K562 (cell line): Measurements from ENCODE around the gene FCRL1. TPM values are rescaled to one million over a fixed set of nuclear protein-coding genes. Genes with fewer than 3 reads are reported as not detected.

ENCODE experiments used
- ATAC-seq: fragments of 200-7000 bp; cut with Tn5 transposase; 3 replicates; pipeline ENCODE4 v1.9.1; 2020; ENCODE audit warnings: moderate library complexity
- BruUV-seq: library from RNA; stranded (reverse); fragments of 400-500 nt; replicated peaks from 2 replicates; lab custom pipeline; 2021; lab: Mats Ljungman, UMichigan
- CTCF ChIA-PET: fragments of 300-600 bp; formaldehyde crosslinking; extraction: SDS; loops from one replicate; lab custom pipeline; 2021; ENCODE audit warnings: low intra/inter-chr PET ratio; lab: Yijun Ruan, JAX
- POLR2A ChIA-PET: fragments of 300-600, 350-650 bp; sonication (Branson Sonifier 250); formaldehyde crosslinking; extraction: SDS; loops from one replicate; lab custom pipeline; 2021; ENCODE audit warnings: antibody characterized with exemption, inconsistent platforms; lab: Yijun Ruan, JAX
- DNase-seq, 4 experiments: peaks; one replicate each; pipeline versions ENCODE4 v3.0.0 to v3.0.0-alpha.2; 2011 to 2018; ENCODE audit warnings: low spot score in 3 of 4, mixed read lengths in 3 of 4; ENCODE audit errors: extremely low read depth in 1 of 4
- FAIRE-seq: peaks from 2 replicates; lab custom pipeline; 2011; peaks lifted over from hg19 to GRCh38; lab: Jason Lieb, UNC
- H2AFZ ChIP-seq: 2 replicates; pipeline ENCODE4 v1.6.0; 2011; ENCODE audit warnings: low read depth, low read length, control low read depth, inconsistent platforms
- H3K27ac ChIP-seq: fragments of 200-600 bp; 3 replicates; pipeline ENCODE4 v1.8.0; 2011; ENCODE audit warnings: low read depth, mild to moderate bottlenecking, control low read depth, inconsistent platforms, low read length, moderate library complexity, mixed read lengths; ENCODE audit errors: extremely low read depth
- H3K27me3 ChIP-seq, 2 experiments: fragments of 300-600 bp in 1 of 2; 2 replicates in 1 of 2; 3 replicates in 1 of 2; pipeline versions ENCODE4 v1.6.0 to v1.8.0; 2011; ENCODE audit warnings: inconsistent platforms in 2 of 2, low read length in 2 of 2, mild to moderate bottlenecking in 1 of 2, mixed read lengths in 1 of 2, moderate library complexity in 1 of 2; ENCODE audit not compliant: control insufficient read depth in 2 of 2, insufficient read depth in 2 of 2
- H3K36me3 ChIP-seq: fragments of 300-600 bp; 3 replicates; pipeline ENCODE4 v1.8.0; 2011; ENCODE audit warnings: mild to moderate bottlenecking, low read length, inconsistent platforms; ENCODE audit not compliant: control insufficient read depth, insufficient read depth
- H3K4me1 ChIP-seq, 2 experiments: fragments of 200-600 bp in 1 of 2; replicated peaks in 1 of 2; 2 replicates in 1 of 2; 3 replicates in 1 of 2; pipeline versions ENCODE4 v1.5.1 to v1.8.0; 2011; ENCODE audit warnings: inconsistent platforms in 2 of 2, low read length in 2 of 2, mild to moderate bottlenecking in 1 of 2, mixed read lengths in 1 of 2, moderate library complexity in 1 of 2; ENCODE audit not compliant: control insufficient read depth in 2 of 2, insufficient read depth in 2 of 2
- H3K4me2 ChIP-seq: 2 replicates; pipeline ENCODE4 v1.6.1; 2011; ENCODE audit warnings: low read length, control low read depth, inconsistent platforms, mixed read lengths; ENCODE audit not compliant: insufficient read depth
- H3K4me3 ChIP-seq: fragments of 200-600 bp; sonication (generic), shearing (Covaris generic); 2 replicates; pipeline ENCODE4 v1.5.1; 2016; ENCODE audit warnings: control low read depth, inconsistent platforms
- H3K79me2 ChIP-seq: fragments of 200-600 bp; 3 replicates; pipeline ENCODE4 v1.8.0; 2011; ENCODE audit warnings: low read length, inconsistent platforms; ENCODE audit not compliant: control insufficient read depth, insufficient read depth
- H3K9ac ChIP-seq, 2 experiments: 2 replicates each; pipeline versions ENCODE4 v1.6.0 to v1.6.1; 2011; ENCODE audit warnings: low read depth in 2 of 2, low read length in 2 of 2, control low read depth in 1 of 2, inconsistent platforms in 1 of 2, mild to moderate bottlenecking in 1 of 2, mixed read lengths in 1 of 2; ENCODE audit not compliant: insufficient read depth in 1 of 2
- H3K9me1 ChIP-seq: one replicate; pipeline ENCODE4 v1.6.0; 2011; ENCODE audit warnings: inconsistent platforms, mild to moderate bottlenecking, low read length, moderate library complexity; ENCODE audit not compliant: control insufficient read depth, insufficient read depth
- H3K9me3 ChIP-seq: replicated peaks from 2 replicates; pipeline ENCODE4 v1.5.1; 2011; ENCODE audit warnings: low read depth, low read length, inconsistent platforms; ENCODE audit not compliant: control insufficient read depth, insufficient read depth
- H4K20me1 ChIP-seq: replicated peaks from 2 replicates; pipeline ENCODE4 v1.6.1; 2011; ENCODE audit warnings: low read length, inconsistent platforms, mixed read lengths; ENCODE audit not compliant: control insufficient read depth, insufficient read depth
- ADNP ChIP-seq: fragments of 200-800 bp; sonication (Bioruptor generic); IDR thresholded peaks from 2 replicates; pipeline ENCODE4 v1.6.1; 2016; ENCODE audit warnings: missing genetic modification characterization, missing compliant biosample characterization
- ASH1L ChIP-seq: fragments of 450-650 bp; IDR thresholded peaks from 2 replicates; pipeline ENCODE4 v1.6.1; 2018; ENCODE audit warnings: borderline replicate concordance, mild to moderate bottlenecking, low read depth; ENCODE audit not compliant: partially characterized antibody
- BCOR ChIP-seq: fragments of 450-650 bp; IDR thresholded peaks from 2 replicates; pipeline ENCODE4 v1.6.1; 2016
- CEBPG ChIP-seq, 3 experiments: fragments of 200-800 bp in 1 of 3; sonication (Bioruptor generic) in 1 of 3; sonication (generic) in 1 of 3; formaldehyde crosslinking in 1 of 3; IDR thresholded peaks in 2 of 3; conservative IDR thresholded peaks in 1 of 3; 2 replicates each; pipeline versions ENCODE4 v1.6.1 to v1.8.0; 2016 to 2022; ENCODE audit warnings: missing compliant biosample characterization in 2 of 3, missing genetic modification characterization in 2 of 3, mild to moderate bottlenecking in 1 of 3, missing genetic modification reagents in 1 of 3
- ETS2 ChIP-seq: IDR thresholded peaks from 2 replicates; pipeline ENCODE4 v1.6.1; 2016; ENCODE audit warnings: borderline replicate concordance, missing genetic modification characterization, mild to moderate bottlenecking, moderate library complexity, missing compliant biosample characterization; ENCODE audit not compliant: poor library complexity, severe bottlenecking
- GABPA ChIP-seq: fragments of 200-800 bp; sonication (Bioruptor generic); conservative IDR thresholded peaks from 2 replicates; pipeline ENCODE4 v1.6.1; 2016; ENCODE audit warnings: low read depth, missing genetic modification characterization, missing compliant biosample characterization
- KLF16 ChIP-seq: IDR thresholded peaks from 2 replicates; pipeline ENCODE4 v1.6.1; 2016; ENCODE audit warnings: antibody characterized with exemption
- LCOR ChIP-seq: sonication (generic); formaldehyde crosslinking; IDR thresholded peaks from 2 replicates; pipeline ENCODE4 v1.8.0; 2022; ENCODE audit warnings: mild to moderate bottlenecking, missing genetic modification reagents
- POLR2A ChIP-seq: fragments of 450-650 bp; conservative IDR thresholded peaks from 2 replicates; pipeline ENCODE4 v1.6.1; 2016
- PTBP1 ChIP-seq: fragments of 200-400 bp; formaldehyde crosslinking; IDR thresholded peaks from 2 replicates; pipeline ENCODE4 v1.6.1; 2017; ENCODE audit warnings: low read depth, low read length
- SFPQ ChIP-seq: fragments of 200-400 bp; formaldehyde crosslinking; IDR thresholded peaks from 2 replicates; pipeline ENCODE4 v1.6.1; 2017; ENCODE audit warnings: mild to moderate bottlenecking, low read depth, low read length, moderate library complexity
- SMC3 ChIP-seq: conservative IDR thresholded peaks from 2 replicates; pipeline ENCODE4 v1.6.1; 2011; ENCODE audit warnings: low read depth, low read length, improper control_type of control experiment; ENCODE audit not compliant: insufficient read depth
- TARDBP ChIP-seq: fragments of 450-650 bp; IDR thresholded peaks from 2 replicates; pipeline ENCODE4 v1.6.1; 2016
- TFAP4 ChIP-seq: sonication (generic); formaldehyde crosslinking; IDR thresholded peaks from 2 replicates; pipeline ENCODE4 v1.8.0; 2022; ENCODE audit warnings: missing genetic modification reagents, mild to moderate bottlenecking, moderate library complexity, borderline replicate concordance
- THRAP3 ChIP-seq: fragments of 450-650 bp; IDR thresholded peaks from 2 replicates; pipeline ENCODE4 v1.6.1; 2016; ENCODE audit warnings: mild to moderate bottlenecking, inconsistent platforms, borderline replicate concordance
- ZNF124 ChIP-seq: sonication (generic); formaldehyde crosslinking; IDR thresholded peaks from 2 replicates; pipeline ENCODE4 v1.8.1; 2022; ENCODE audit warnings: missing genetic modification reagents
- ZNF224 ChIP-seq: sonication (generic); formaldehyde crosslinking; IDR thresholded peaks from 2 replicates; pipeline ENCODE4 v1.8.0; 2022; ENCODE audit warnings: mild to moderate bottlenecking, missing genetic modification reagents
- ZNF311 ChIP-seq: fragments of 250-450 bp; sonication (Bioruptor Pico); IDR thresholded peaks from 2 replicates; pipeline ENCODE4 v1.4.0; 2020; ENCODE audit warnings: mild to moderate bottlenecking, moderate library complexity
- WGBS: fragments of 100-300 bp; shearing (Covaris generic); methylation state at CpG from one replicate; pipeline ENCODE4 v1.1.6; 2016; ENCODE audit warnings: low coverage, mixed read lengths; ENCODE audit not compliant: insufficient coverage; ENCODE audit errors: missing lambda C conversion rate; 5-methylcytosine and 5-hydroxymethylcytosine counted together
- in situ Hi-C: fragments of 300-500 bp; cut with MboI; formaldehyde crosslinking; loops from 4 replicates; pipeline ENCODE4 v1.15.0; 2018; ENCODE audit warnings: inconsistent platforms, mixed read lengths
- intact Hi-C: fragments of 100-400 bp; cut with micrococcal nuclease; formaldehyde crosslinking; loops from 2 replicates; pipeline ENCODE4 v1.14.2; 2022
- polyA plus RNA-seq, 8 experiments: library from polyadenylated mRNA; depleted of rRNA in 4 of 8; stranded (reverse) in 5 of 8; unstranded in 3 of 8; fragments of >200 nt; fragmentation: Nextera tagmentation in 2 of 8; fragmentation: Illumina TruSeq in 1 of 8; extraction: Ambion mirVana in 2 of 8; extraction: Trizol in 1 of 8; gene quantifications; 2 replicates each; pipeline versions ENCODE4 v1.2.1 to v1.2.3, GENCODE V29; 2011 to 2014; ENCODE audit warnings: inconsistent platforms in 1 of 8, missing spikeins in 1 of 8
- total RNA-seq, 7 experiments: library from RNA; depleted of rRNA in 6 of 7; stranded (reverse); fragments of >200 nt in 6 of 7; fragmentation: Illumina TruSeq in 2 of 7; extraction: Trizol in 2 of 7; gene quantifications; 2 replicates each; pipeline versions ENCODE4 v1.2.1 to v1.2.3, GENCODE V29; 2011 to 2021; ENCODE audit warnings: low replicate concordance in 1 of 7

Gene FCRL1
- total and polyA plus RNA-seq, 9 of the 15 experiments (the other 6 are each of a cell fraction or from before 2014, with no cell fraction given): not detected

- TF ChIP-seq SMC3 (no peak), BCOR (no peak), LCOR (CRISPR knock-in tag) (no peak)
These were observed 61.9 kb downstream of the FCRL1 start (continued) for GRCh38 chr1:157758018-157758417.

GRCh38 chr1:157753611-157754010 lies 66.3 kb downstream of the FCRL1 start:
- WGBS: 0% methylated on average over 1 of the region's 1 CpG
- in situ Hi-C loops: no loop called here
- DNase-seq: no peak

GRCh38 chr1:157751283-157751682 lies 68.6 kb downstream of the FCRL1 start:
- H4K20me1 ChIP-seq: no peaks in the 10 kb centered on the region
- no peak overlapping the region for H3K4me3 ChIP-seq
- H3K27ac ChIP-seq: no peak overlapping the region
- no peaks in the 10 kb centered on the region for H3K36me3 ChIP-seq
- intact Hi-C loops (no loop called here), in situ Hi-C loops (no loop called here)
- H3K4me1 ChIP-seq: no peaks in the 10 kb centered on the region
- H3K9me3 ChIP-seq: no peaks in the 10 kb centered on the region
- BruUV-seq: no TSS peak
- no peak for ATAC-seq
- WGBS: 0% methylated on average over 3 of the region's 3 CpGs
- no peak overlapping the region for H2AFZ ChIP-seq
- FAIRE-seq: no peak
- ChIA-PET POLR2A (no interaction called here), CTCF (no interaction called here)
- H3K27me3 ChIP-seq: no peaks in the 10 kb centered on the region
- H3K9me1 ChIP-seq: no peaks in the 10 kb centered on the region
- no peak overlapping the region for H3K9ac ChIP-seq
- H3K79me2 ChIP-seq: no peaks in the 10 kb centered on the region
- no peak for DNase-seq
- no peak overlapping the region for H3K4me2 ChIP-seq
- TF ChIP-seq ASH1L (no peak), TFAP4 (CRISPR knock-in tag) (no peak), SFPQ (no peak), PTBP1 (no peak), ZNF224 (CRISPR knock-in tag) (no peak), TARDBP (no peak), ZNF124 (CRISPR knock-in tag) (no peak), ZNF311 (CRISPR knock-in tag) (no peak), POLR2A (no peak)

More at GRCh38 chr1:157753611-157754010, 66.3 kb downstream of the FCRL1 start:
- no peaks in the 10 kb centered on the region for H3K79me2 ChIP-seq
- no peak overlapping the region for H3K4me3 ChIP-seq
- TF ChIP-seq THRAP3: no peak
- TF ChIP-seq CEBPG (CRISPR knock-in tag; IDR thresholded peaks at IDR 0.05): no peak
- no peak for TF ChIP-seq CEBPG (tag; conservative IDR thresholded peaks at IDR 0.05 in 1 of 2, IDR thresholded peaks at IDR 0.05 in 1 of 2)
- TF ChIP-seq ADNP (tag): no peak
- no peak for TF ChIP-seq ETS2 (tag)
- TF ChIP-seq GABPA (tag): no peak
- TF ChIP-seq KLF16: no peak
- intact Hi-C loops: no loop called here
- BruUV-seq: no TSS peak
- ATAC-seq: no peak
- no peaks in the 10 kb centered on the region for H3K27me3 ChIP-seq
- ChIA-PET CTCF (no interaction called here), POLR2A (no interaction called here)
- H3K9me1 ChIP-seq: no peaks in the 10 kb centered on the region
- H3K9me3 ChIP-seq: no peaks in the 10 kb centered on the region
- H3K9ac ChIP-seq: no peak overlapping the region
- no peaks in the 10 kb centered on the region for H4K20me1 ChIP-seq
- no peaks in the 10 kb centered on the region for H3K4me1 ChIP-seq
- FAIRE-seq: no peak
- no peaks in the 10 kb centered on the region for H3K36me3 ChIP-seq
- H3K4me2 ChIP-seq: no peak overlapping the region
- no peak overlapping the region for H3K27ac ChIP-seq
- no peak overlapping the region for H2AFZ ChIP-seq
